IPS-18a (cell line): ENCODE results near the gene MRPS6.

ENCODE experiments used
- H3K27ac ChIP-seq: one replicate; pipeline ENCODE4 v1.5.1; 2013; ENCODE audit warnings: low read length
- H3K27me3 ChIP-seq: one replicate; pipeline ENCODE4 v1.6.1; 2013; ENCODE audit warnings: mild to moderate bottlenecking, low read length; ENCODE audit not compliant: control insufficient read depth, insufficient read depth
- H3K36me3 ChIP-seq: one replicate; pipeline ENCODE4 v1.6.1; 2013; ENCODE audit warnings: low read depth, low read length; ENCODE audit not compliant: control insufficient read depth
- H3K4me1 ChIP-seq: one replicate; pipeline ENCODE4 v1.6.1; 2013; ENCODE audit warnings: low read depth, low read length; ENCODE audit not compliant: control insufficient read depth
- H3K4me3 ChIP-seq: one replicate; pipeline ENCODE4 v1.5.1; 2013; ENCODE audit warnings: low read length
- H3K9ac ChIP-seq: one replicate; pipeline ENCODE4 v1.6.1; 2013; ENCODE audit warnings: mild to moderate bottlenecking, low read length, moderate library complexity
- H3K9me3 ChIP-seq: one replicate; pipeline ENCODE4 v1.6.1; 2013; ENCODE audit warnings: low read depth, low read length; ENCODE audit not compliant: control insufficient read depth

The MRPS6 gene

GRCh38 chr21:34086887-34087306 lies 13.5 kb downstream of the MRPS6 start:
- Histone ChIP-seq H3K36me3 (no peaks in the 10 kb centered on the region), H3K27ac (no peak overlapping the region), H3K4me3 (no peak overlapping the region), H3K27me3 (no peaks in the 10 kb centered on the region), H3K9ac (no peak overlapping the region), H3K9me3 (no peaks in the 10 kb centered on the region), H3K4me1 (peaks cover 36% of the 10 kb centered on the region)

- H3K4me1 ChIP-seq, result peaks cover 41% of the 10 kb centered on the region
- H3K9me3 ChIP-seq, result no peaks in the 10 kb centered on the region
Measured at GRCh38 chr21:34088752-34089151, 15.4 kb downstream of the MRPS6 start.

GRCh38 chr21:34091032-34091431 lies 17.7 kb downstream of the MRPS6 start:
- no peak overlapping the region for H3K4me3 ChIP-seq
- no peak overlapping the region for H3K27ac ChIP-seq
- H3K36me3 ChIP-seq, result peaks cover 16% of the 10 kb centered on the region
- no peak overlapping the region for H3K9ac ChIP-seq
- no peaks in the 10 kb centered on the region for H3K27me3 ChIP-seq
- H3K9me3 ChIP-seq, result no peaks in the 10 kb centered on the region
- peaks cover 21% of the 10 kb centered on the region for H3K4me1 ChIP-seq

More at GRCh38 chr21:34088752-34089151, 15.4 kb downstream of the MRPS6 start:
- no peak overlapping the region for H3K27ac ChIP-seq
- peaks cover under 1% of the 10 kb centered on the region for H3K36me3 ChIP-seq
- H3K27me3 ChIP-seq, result no peaks in the 10 kb centered on the region
- no peak overlapping the region for H3K4me3 ChIP-seq
- no peak overlapping the region for H3K9ac ChIP-seq

GRCh38 chr21:34091607-34092006 lies 18.2 kb downstream of the MRPS6 start:
- Histone ChIP-seq H3K4me3 (no peak overlapping the region), H3K36me3 (peaks cover 18% of the 10 kb centered on the region), H3K27ac (no peak overlapping the region), H3K27me3 (no peaks in the 10 kb centered on the region), H3K9ac (no peak overlapping the region), H3K9me3 (no peaks in the 10 kb centered on the region), H3K4me1 (peaks cover 17% of the 10 kb centered on the region)

GRCh38 chr21:34092262-34092921 lies 19.0 kb downstream of the MRPS6 start:
- Histone ChIP-seq H3K4me1 (peaks cover 16% of the 10 kb centered on the region), H3K27me3 (no peaks in the 10 kb centered on the region), H3K4me3 (no peak overlapping the region), H3K9ac (no peak overlapping the region), H3K9me3 (no peaks in the 10 kb centered on the region), H3K36me3 (peaks cover 18% of the 10 kb centered on the region), H3K27ac (no peak overlapping the region)

- H3K36me3 ChIP-seq, result peaks cover 18% of the 10 kb centered on the region
Measured at GRCh38 chr21:34093083-34093482, 19.7 kb downstream of the MRPS6 start.

GRCh38 chr21:34094949-34095348 lies 21.6 kb downstream of the MRPS6 start:
- no peaks in the 10 kb centered on the region for H3K27me3 ChIP-seq
- no peak overlapping the region for H3K9ac ChIP-seq
- no peak overlapping the region for H3K27ac ChIP-seq
- peaks cover 18% of the 10 kb centered on the region for H3K36me3 ChIP-seq
- H3K9me3 ChIP-seq, result no peaks in the 10 kb centered on the region
- H3K4me3 ChIP-seq, result no peak overlapping the region
- H3K4me1 ChIP-seq, result peaks cover 19% of the 10 kb centered on the region

More at GRCh38 chr21:34093083-34093482, 19.7 kb downstream of the MRPS6 start:
- Histone ChIP-seq H3K4me3 (no peak overlapping the region), H3K27ac (no peak overlapping the region), H3K9ac (no peak overlapping the region), H3K27me3 (no peaks in the 10 kb centered on the region), H3K4me1 (peaks cover 10% of the 10 kb centered on the region), H3K9me3 (no peaks in the 10 kb centered on the region)

- no peak overlapping the region for H3K9ac ChIP-seq
- peaks cover 28% of the 10 kb centered on the region for H3K4me1 ChIP-seq
- H3K36me3 ChIP-seq, result peaks cover 18% of the 10 kb centered on the region
Measured at GRCh38 chr21:34097442-34097841, 24.1 kb downstream of the MRPS6 start.

GRCh38 chr21:34100337-34100736 lies 27.0 kb downstream of the MRPS6 start:
- Histone ChIP-seq H3K4me3 (no peak overlapping the region), H3K36me3 (peaks cover 10% of the 10 kb centered on the region), H3K9ac (no peak overlapping the region), H3K27me3 (no peaks in the 10 kb centered on the region), H3K27ac (no peak overlapping the region), H3K4me1 (peaks cover 25% of the 10 kb centered on the region), H3K9me3 (no peaks in the 10 kb centered on the region)

More at GRCh38 chr21:34097442-34097841, 24.1 kb downstream of the MRPS6 start:
- H3K9me3 ChIP-seq, result no peaks in the 10 kb centered on the region
- no peak overlapping the region for H3K27ac ChIP-seq
- H3K27me3 ChIP-seq, result no peaks in the 10 kb centered on the region
- no peak overlapping the region for H3K4me3 ChIP-seq

- Histone ChIP-seq H3K4me1 (peaks cover 25% of the 10 kb centered on the region), H3K27ac (no peak overlapping the region), H3K4me3 (no peak overlapping the region), H3K36me3 (peaks cover 5% of the 10 kb centered on the region), H3K9ac (no peak overlapping the region), H3K27me3 (no peaks in the 10 kb centered on the region), H3K9me3 (no peaks in the 10 kb centered on the region)
Measured at GRCh38 chr21:34100790-34101189, 27.4 kb downstream of the MRPS6 start.

GRCh38 chr21:34105947-34106541 lies 32.7 kb downstream of the MRPS6 start:
- Histone ChIP-seq H3K27ac (no peak overlapping the region), H3K4me3 (no peak overlapping the region), H3K4me1 (peaks cover 5% of the 10 kb centered on the region), H3K36me3 (no peaks in the 10 kb centered on the region), H3K9ac (no peak overlapping the region), H3K9me3 (no peaks in the 10 kb centered on the region), H3K27me3 (no peaks in the 10 kb centered on the region)

- Histone ChIP-seq H3K4me1 (no peaks in the 10 kb centered on the region), H3K27ac (no peak overlapping the region), H3K4me3 (no peak overlapping the region), H3K36me3 (no peaks in the 10 kb centered on the region), H3K27me3 (no peaks in the 10 kb centered on the region), H3K9me3 (no peaks in the 10 kb centered on the region), H3K9ac (no peak overlapping the region)
Measured at GRCh38 chr21:34107606-34108005, 34.2 kb downstream of the MRPS6 start.
